GM18508 (cell line): ENCODE measurements around the gene LGR4.

ENCODE experiments used
- ATAC-seq: cut with Tn5 transposase; IDR thresholded peaks from one replicate; pipeline ENCODE4 v1.9.1; 2021; ENCODE audit warnings: moderate number of reproducible peaks; ENCODE audit not compliant: insufficient read depth, unreplicated experiment

Gene LGR4

GRCh38 chr11:27406498-27407354 lies 65.9 kb downstream of the LGR4 start:
- ATAC-seq: no peak

GRCh38 chr11:27405134-27405533 lies 67.5 kb downstream of the LGR4 start:
- no peak for ATAC-seq

GRCh38 chr11:27404427-27404826 lies 68.2 kb downstream of the LGR4 start:
- no peak for ATAC-seq

GRCh38 chr11:27403195-27403594 lies 69.4 kb downstream of the LGR4 start:
- no peak for ATAC-seq

GRCh38 chr11:27402450-27402849 lies 70.1 kb downstream of the LGR4 start:
- no peak for ATAC-seq

GRCh38 chr11:27401833-27402316 lies 70.7 kb downstream of the LGR4 start:
- ATAC-seq: no peak

GRCh38 chr11:27401280-27401832 lies 71.2 kb downstream of the LGR4 start:
- ATAC-seq: no peak

GRCh38 chr11:27398400-27398770 lies 74.2 kb downstream of the LGR4 start:
- ATAC-seq: no peak

GRCh38 chr11:27397624-27398399 lies 74.8 kb downstream of the LGR4 start:
- no peak for ATAC-seq

GRCh38 chr11:27396259-27396839 lies 76.2 kb downstream of the LGR4 start:
- ATAC-seq: no peak

GRCh38 chr11:27395556-27396258 lies 76.9 kb downstream of the LGR4 start:
- ATAC-seq: no peak

GRCh38 chr11:27394781-27395228 lies 77.8 kb downstream of the LGR4 start:
- no peak for ATAC-seq

GRCh38 chr11:27392278-27393114 lies 80.1 kb downstream of the LGR4 start:
- no peak for ATAC-seq

GRCh38 chr11:27391331-27392015 lies 81.1 kb downstream of the LGR4 start:
- no peak for ATAC-seq

GRCh38 chr11:27390318-27391295 lies 82.0 kb downstream of the LGR4 start:
- no peak for ATAC-seq

GRCh38 chr11:27388869-27389268 lies 83.7 kb downstream of the LGR4 start:
- no peak for ATAC-seq

GRCh38 chr11:27388001-27388400 lies 84.6 kb downstream of the LGR4 start:
- ATAC-seq: no peak
